CD4-positive, alpha-beta T cell treated with Interleukin-21 for 1 hour (primary cell): ENCODE measurements around the gene EXOC2.

Experiments used
- DNase-seq: peaks from one replicate; pipeline ENCODE4 v3.0.0-alpha.2; 2020

Gene EXOC2

DNA sequence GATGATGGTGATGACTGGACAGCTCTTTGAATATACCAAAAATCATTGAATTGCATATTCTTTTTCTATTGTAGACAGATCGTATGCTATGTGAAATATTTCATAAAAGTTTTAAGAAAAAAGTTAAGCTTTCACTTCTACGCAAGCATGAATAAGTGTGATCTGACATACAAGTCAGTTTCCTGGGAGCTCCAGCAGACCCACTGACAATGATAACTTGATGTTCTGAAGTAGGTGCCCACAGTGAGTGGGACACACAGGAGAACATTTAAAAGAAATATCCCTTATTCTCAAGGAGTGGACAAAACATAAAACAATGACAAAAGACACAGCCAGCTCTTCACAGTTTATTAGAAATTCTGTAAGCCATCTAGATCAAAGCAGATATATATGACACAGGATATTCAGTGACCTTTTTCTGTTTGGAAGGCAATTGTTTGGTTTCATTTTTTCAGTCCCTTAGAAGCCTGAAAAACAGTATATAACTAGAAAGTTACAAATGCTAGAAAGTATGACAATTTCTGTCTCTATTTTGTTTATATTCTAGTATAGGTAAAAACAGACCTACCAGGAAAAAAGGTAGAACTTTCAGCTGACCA, 200.0 kb downstream of the EXOC2 start:
- DNase-seq: no peak

DNA sequence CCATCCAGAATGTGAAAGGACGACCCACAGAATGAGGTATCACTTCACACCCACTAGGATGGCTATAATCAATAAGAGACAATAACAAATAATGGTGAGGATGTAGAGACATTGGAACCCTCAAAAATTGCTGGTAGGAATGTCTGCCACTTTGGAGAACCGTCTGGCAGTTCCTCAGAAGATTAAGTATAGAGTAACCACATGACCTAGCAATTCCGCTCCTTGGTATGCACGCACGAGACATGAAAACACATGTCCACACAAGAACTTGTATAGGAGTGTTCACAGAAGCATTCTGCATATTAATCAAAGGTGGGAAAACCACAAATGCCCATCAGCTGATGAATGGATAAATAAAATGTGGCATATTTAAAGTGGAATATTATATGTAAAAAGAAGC, 200.8 kb downstream of the EXOC2 start:
- DNase-seq: no peak

- peak; percentile 42 for DNase-seq
Observed at GRCh38 chr6:491233-491632, 201.7 kb downstream of the EXOC2 start.

- no peak for DNase-seq
Observed at GRCh38 chr6:490251-491037, 202.5 kb downstream of the EXOC2 start.

DNA sequence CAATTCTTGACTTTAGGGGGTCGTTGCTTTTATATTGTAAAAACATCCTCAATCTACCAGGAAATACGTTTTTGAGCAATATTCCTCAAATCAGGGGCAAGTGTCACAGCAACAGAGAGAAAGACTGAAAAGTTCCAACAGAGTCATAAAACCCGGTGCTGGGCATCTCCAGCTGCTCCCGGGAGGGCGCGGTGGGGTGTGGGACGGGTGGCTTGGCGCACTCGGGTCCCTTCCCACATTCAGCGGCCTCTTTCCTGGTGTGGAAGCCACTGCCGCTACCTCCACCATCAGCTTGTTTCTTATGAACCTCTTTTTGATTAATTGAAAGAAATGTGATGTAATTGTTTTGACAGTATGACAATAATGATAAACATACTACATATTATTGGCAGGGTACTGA, 203.2 kb downstream of the EXOC2 start:
- DNase-seq: no peak

- no peak for DNase-seq
Observed at GRCh38 chr6:489001-489400, 203.9 kb downstream of the EXOC2 start.

GRCh38 chr6:487956-488355, 205.0 kb downstream of the EXOC2 start:
- no peak for DNase-seq

DNA sequence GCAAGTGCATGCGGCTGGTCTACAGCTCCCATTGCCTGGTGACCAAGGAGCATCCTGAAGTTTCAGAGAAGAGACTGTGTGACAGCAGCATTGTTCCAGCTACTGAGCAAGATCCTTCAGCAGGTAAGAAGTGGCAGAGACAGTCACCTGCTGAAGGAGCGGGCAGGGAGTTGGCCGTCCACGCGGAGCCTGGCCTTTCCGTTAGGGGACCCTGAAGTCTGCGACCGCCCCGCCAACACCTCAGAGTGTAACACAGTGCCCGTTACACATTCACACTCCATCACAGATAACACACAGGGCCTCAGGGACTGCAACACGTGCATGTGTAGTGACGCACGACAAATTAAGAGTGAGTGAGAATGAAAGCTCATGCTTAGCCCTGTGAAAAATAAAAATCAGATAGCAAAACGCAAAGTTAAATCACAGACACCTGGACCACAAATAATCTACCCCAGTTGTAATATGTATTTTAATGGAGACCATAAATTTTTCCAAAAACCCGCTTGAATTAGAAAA, 207.2 kb downstream of the EXOC2 start:
- no peak for DNase-seq

DNA sequence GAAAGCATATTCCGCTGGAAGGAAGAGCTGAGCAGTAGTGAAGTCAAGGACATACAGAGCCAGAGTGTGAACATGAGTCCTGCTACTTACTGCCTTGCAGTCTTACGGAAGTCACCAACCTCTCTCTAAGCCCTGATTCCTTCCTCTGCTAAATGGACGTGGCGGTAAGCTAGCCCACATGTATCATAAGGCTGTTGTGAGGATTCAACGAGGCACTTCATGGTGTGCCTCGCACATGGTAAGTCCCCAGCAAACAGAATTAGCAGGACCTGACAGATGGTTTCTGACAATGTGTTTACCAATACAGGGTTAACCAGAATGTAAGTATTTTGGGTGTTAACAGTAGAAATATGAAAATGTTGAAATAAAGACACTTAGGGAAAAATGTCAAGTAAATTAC, 208.2 kb downstream of the EXOC2 start:
- no peak for DNase-seq

- DNase-seq: no peak
Observed at GRCh38 chr6:484086-484745, 208.7 kb downstream of the EXOC2 start.

GRCh38 chr6:475314-475713, 217.6 kb downstream of the EXOC2 start:
- DNase-seq: no peak

DNA sequence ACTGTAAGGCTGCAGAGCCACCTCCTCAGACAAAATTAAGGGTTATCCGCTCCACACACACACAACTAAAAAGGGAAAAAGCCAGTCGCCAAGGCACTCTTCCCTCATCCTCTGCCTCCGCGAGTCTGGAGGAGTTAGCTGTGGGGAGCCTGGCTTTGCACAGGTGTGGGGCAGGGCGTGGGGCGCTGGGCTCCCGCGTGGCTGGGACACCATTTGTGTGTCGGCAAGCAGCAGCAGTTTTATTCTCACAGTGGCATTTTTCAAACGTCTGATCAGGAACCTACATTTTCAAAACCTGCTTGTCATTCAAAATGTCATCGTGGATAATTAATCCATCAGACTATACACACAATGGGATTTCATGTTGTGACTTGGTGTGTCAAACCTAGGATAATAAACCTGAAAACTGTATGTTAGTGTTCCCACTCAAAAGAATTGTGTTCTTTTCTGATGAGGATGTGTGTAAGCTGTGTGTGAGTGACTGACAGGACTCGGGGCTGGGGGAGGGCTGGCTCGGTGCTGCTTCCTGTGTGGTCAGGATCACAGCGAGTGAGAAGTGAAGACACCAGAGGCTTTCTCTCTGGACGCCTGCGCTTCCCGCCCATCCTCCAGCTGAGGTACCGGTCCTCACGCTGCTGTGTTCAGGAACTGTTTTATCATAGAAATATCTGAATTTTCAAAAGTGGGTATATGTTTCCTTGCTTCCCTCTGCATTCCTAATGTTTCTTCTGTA, 218.3 kb downstream of the EXOC2 start:
- DNase-seq: peak; percentile 73

- no peak for DNase-seq
Observed at GRCh38 chr6:473768-474452, 219.0 kb downstream of the EXOC2 start.

DNA sequence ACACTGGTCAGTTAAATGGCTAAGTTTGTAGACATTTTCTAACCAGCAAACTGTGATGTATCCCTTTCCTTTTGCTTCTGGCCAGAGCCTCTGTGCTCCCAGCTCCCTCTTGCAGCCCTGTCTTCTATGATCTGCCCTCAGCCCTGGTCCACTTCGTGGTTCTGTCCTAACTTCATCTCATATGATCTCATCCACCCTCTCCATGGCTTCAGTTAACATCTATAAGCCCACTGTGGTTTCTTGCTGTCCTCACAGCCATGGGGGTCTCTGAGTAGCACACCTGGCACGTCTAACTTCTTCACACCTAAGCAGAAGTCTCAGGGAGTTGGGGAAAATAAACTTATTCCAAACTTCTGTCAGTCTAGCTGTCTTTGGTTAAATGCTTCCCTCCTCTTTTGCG, 219.6 kb downstream of the EXOC2 start:
- no peak for DNase-seq

- no peak for DNase-seq
Observed at GRCh38 chr6:470901-471448, 222.0 kb downstream of the EXOC2 start.

- DNase-seq: no peak
Observed at GRCh38 chr6:470051-470900, 222.7 kb downstream of the EXOC2 start.

DNA sequence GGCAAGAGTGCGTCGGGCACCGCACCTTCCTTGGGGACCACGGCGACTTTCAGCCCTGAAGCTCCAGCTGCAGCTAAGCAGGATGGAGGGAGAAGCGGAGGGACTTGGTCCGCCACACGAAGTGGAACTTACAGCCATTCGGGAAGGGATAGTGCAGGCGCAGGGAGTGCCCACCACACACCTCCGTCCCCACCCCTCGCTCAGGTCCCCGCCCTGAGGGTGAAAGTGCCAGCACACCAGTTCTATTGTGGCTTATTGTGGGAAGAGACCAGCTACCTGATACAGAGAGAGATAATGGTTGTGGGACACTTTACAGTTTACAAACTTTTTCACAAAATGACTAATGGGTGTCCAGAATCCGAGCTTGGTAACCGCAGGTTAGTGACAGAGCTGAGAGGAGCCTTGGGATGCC, 225.3 kb downstream of the EXOC2 start:
- DNase-seq: no peak

GRCh38 chr6:467111-467510, 225.8 kb downstream of the EXOC2 start:
- no peak for DNase-seq

DNA sequence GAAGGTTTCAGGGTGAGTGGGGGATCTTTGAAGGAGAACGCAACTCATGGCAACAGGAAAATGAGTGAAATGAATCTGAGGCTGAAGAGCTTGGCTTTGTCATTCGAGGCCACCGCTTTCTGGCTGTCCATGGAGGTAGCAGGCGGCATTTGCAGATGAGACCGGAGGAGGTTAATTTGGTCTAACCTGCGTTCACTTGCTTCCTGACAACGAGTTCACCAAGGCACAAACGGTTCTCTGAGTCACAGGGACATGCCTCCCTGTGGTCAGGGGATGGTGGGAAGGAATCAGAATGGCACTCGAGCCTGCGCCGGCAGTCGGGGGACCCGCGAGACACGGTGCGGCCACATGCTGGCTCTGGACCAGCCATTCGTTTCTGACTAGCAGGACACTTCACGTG, 226.4 kb downstream of the EXOC2 start:
- DNase-seq: no peak

GRCh38 chr6:465531-466348, 227.2 kb downstream of the EXOC2 start:
- no peak for DNase-seq
